Epithelial cell of esophagus (primary cell): ENCODE measurements around the gene PCGF2.
A peak's percentile ranks its signal among the peaks of the same experiment; 100 is the strongest.

Experiments
- DNase-seq: peaks from one replicate; pipeline ENCODE4 v3.0.0; 2010; ENCODE audit warnings: low read depth
- H3K4me3 ChIP-seq: 2 replicates; pipeline ENCODE4 v1.5.1; 2011; ENCODE audit warnings: mild to moderate bottlenecking, low read length, control low read depth
- CTCF ChIP-seq: IDR thresholded peaks from 2 replicates; pipeline ENCODE4 v1.5.1; 2011; ENCODE audit warnings: low read depth, mild to moderate bottlenecking, low read length, control low read depth, inconsistent platforms; ENCODE audit not compliant: insufficient read depth; ENCODE audit errors: missing control alignments

The PCGF2 gene

DNA sequence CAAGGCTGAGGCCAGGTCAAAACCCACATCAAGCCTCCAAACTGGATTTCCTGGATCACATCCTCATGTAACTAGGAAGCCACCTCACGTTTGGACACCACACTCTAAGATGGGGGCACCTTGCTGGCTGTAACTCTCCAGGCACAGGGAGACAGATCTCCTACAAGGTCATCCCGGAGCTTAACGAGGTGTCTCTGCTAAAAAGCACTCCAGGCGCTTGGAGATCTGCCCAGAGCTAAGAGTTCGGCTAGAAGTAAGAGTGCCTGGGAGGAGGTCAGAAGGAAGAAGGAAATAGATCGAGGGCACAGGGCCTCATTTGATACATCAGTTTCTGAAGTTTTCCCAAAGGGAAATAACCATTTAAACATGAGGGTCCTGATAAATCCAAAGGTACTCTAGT is 20.3 kb upstream of the PCGF2 start:
- no peak overlapping the region for H3K4me3 ChIP-seq
- TF ChIP-seq CTCF = no peak
- no peak for DNase-seq

DNA sequence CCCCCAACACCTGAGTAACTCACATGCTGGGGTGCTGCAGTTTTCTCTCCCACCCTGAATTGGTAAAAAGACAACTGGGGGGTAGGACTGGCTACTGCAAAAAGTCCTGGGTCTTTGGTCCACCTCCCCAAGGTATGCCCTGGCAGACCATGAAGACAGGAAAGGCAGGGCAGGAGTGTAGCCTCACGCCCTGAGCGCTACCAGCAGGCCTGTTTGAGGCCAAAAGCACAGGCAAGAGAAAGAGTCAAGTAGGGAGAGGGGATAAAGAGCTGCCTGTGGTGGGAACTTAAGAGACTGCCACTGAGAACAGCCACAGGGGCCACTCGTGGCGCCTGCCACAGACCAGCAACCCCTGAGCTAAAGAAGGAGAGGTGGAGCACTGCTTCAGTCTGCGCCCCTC is 18.2 kb upstream of the PCGF2 start:
- TF ChIP-seq CTCF = no peak

DNA sequence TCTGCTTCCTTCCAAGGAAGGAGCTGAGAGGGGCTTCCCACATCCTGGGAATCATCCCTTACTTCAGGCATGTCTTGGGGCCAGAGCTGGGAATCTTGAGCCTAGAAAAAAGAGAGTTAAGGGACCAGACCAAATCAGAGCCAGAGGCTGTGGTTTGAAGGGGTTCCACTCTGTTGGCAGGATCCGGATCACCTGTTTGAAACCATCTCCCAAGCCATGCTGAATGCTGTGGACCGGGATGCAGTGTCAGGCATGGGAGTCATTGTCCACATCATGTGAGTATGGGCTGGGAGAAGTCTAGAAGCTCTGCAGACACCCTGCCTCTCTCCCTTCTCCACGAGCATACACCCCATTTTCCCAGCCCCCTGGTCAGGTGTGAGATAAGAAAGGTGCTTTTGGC is 14.1 kb upstream of the PCGF2 start:
- no peak for TF ChIP-seq CTCF
- H3K4me3 ChIP-seq = no peak overlapping the region
- DNase-seq = no peak

More for the DNA sequence above, 18.2 kb upstream of the PCGF2 start:
- no peak for DNase-seq
- no peak overlapping the region for H3K4me3 ChIP-seq

GRCh38 chr17:38761612-38762011 is 13.5 kb upstream of the PCGF2 start:
- peak; percentile 50 for TF ChIP-seq CTCF
- DNase-seq = peak; percentile 55
- H3K4me3 ChIP-seq = no peak overlapping the region

GRCh38 chr17:38753071-38753506 is 5.0 kb upstream of the PCGF2 start:
- H3K4me3 ChIP-seq = peak overlapping the region; percentile 100
- TF ChIP-seq CTCF = no peak

GRCh38 chr17:38752308-38753070 is 4.4 kb upstream of the PCGF2 start, which contains the start of gene PSMB3:
Gene PSMB3 (plus strand): TSS chr17:38752741. CDS start chr17:38752827, 86 bp downstream.
- no peak for TF ChIP-seq CTCF
- H3K4me3 ChIP-seq = peak within 1 kb of the TSS; percentile 100
- peak; percentile 100 for DNase-seq

More at GRCh38 chr17:38753071-38753506, 5.0 kb upstream of the PCGF2 start:
- no peak for DNase-seq
